GM12873 (cell line): ENCODE data around the gene ZNF385C.

Experiments
- CTCF ChIP-seq: IDR thresholded peaks from 2 replicates; pipeline ENCODE4 v1.5.1; 2012; ENCODE audit warnings: low read depth, mild to moderate bottlenecking, moderate library complexity, low read length, control low read depth; ENCODE audit not compliant: insufficient read depth; ENCODE audit errors: missing control alignments

ZNF385C gene

DNA sequence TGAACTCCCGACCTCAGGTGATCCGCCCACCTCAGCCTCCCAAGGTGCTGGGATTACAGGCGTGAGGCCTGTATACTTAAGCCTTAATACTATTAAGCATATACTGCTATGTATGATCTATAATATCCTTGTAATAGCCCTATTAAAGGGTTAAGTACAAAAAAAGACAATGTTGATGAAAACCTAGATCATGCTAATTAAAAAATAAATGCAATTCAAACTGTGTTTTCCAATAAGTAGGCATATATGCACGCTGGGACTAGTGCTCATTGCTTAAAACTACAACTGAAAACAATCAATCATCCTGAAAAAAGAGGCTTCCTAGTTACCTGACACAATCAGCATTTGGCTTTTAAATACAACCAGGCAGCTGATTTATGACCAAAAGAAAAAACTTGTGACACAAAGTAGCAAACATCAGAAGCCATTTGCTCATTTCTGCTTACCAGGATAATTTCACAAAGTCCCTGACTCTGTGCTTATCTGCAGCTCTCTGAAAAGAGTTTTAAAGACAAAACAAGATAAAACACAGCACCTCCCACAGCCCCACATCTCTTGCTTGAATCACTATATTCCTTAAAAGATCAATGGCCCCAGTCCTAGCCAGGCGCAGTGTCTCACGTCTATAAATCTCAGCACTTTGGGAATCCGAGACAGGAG lies 11.1 kb downstream of the ZNF385C start:
- TF ChIP-seq CTCF = no peak

GRCh38 chr17:42081516-42082129 lies 16.6 kb downstream of the ZNF385C start:
- TF ChIP-seq CTCF = no peak

DNA sequence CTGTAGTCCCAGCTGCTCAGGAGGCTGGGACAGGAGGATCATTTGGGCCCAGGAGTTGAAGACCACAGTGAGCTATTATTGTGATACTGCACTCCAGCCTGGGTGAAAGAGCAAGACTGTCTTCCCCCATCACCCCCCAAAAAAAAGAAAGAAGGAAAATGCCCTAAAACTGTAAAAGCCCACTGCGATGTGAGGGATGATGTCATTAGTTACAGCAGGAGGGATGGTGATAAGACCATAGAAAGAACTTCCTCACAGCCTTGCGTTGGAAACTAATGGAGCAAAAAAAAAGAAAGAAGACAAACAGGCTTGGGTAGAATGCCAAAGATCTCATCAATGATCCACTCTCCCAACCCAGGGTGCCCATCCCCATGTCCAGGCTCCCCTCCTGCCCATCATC lies 18.7 kb downstream of the ZNF385C start:
- no peak for TF ChIP-seq CTCF

- no peak for TF ChIP-seq CTCF
Observed at GRCh38 chr17:42078396-42079043, 19.8 kb downstream of the ZNF385C start.

DNA sequence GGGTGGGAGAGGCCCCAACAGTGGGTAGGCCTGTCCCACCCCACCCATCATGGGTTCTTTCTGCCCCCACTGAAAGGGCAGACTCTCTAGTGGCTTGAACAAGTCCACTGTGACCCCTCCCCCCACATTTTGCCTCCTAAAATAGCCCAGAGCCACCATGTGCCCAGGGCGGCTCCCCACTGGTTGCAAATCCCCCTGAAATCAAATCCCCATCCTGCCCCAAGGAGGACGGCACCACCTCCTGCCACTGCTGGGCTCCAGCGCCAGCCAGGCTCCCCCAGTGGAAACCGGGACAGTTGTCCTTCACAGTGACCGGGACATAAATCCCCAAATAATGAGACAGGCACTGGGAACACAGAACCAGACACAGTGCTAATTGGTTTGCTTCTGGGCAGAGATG lies 20.5 kb downstream of the ZNF385C start:
- no peak for TF ChIP-seq CTCF

DNA sequence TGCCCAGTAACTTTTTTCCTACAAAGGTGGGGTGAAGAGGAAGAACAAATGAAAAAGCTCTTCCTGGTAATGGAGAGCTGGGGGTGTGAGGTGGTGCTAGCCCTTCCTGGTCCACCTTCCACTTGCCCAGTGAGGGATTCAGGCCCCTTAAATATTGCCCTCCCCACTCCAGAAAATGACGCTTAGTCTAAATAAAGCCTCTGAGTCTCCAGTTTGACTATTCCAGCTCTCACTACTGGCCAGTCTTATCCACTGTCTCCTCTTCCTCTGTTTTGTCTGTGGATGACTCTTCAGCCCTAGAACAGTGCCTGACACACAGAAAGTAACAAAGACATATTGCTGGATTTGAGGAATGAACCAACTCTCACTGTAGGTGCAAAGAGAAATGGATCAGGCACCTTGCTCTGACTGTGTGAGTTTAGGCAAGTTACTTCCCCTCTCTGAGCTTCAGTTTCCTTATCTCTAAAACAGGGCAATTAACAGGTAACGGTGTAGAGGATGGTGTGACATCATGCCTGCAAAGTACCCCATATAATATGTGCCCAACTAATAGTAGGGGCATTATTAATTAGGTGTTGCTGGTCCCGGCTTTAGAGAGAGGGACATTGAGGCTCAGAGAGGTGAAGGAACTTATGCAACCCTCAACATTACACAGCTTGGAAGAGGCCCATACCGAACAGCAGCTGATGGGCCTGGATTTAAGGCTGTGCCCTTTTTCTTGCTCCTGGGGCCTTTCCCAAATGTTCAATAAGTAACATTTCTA lies 21.3 kb downstream of the ZNF385C start:
- TF ChIP-seq CTCF = no peak

DNA sequence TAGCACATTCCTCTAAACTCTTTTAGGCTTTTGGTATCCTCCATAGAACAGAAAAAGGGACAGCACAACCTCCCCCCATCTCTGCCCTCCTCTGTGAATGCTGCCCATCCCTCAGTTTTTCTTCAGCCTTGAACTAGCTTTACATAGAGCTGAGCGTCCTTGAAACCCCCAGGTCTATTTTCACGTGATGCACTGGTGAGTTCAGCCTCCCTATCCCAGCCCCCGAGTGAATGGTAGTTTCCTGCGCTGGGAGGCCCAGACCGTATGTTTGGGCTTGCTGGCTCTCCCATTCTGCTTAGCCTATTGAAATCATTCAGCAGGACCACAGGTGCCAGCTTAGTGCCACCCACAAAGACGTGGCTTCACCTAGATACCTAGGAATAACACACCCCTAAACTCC lies 22.5 kb downstream of the ZNF385C start:
- TF ChIP-seq CTCF = no peak
